HepG2 (cell line): ENCODE results near the gene SLC50A1. TPM values are rescaled to one million over a fixed set of nuclear protein-coding genes. Genes with fewer than 3 reads are reported as not detected.
A peak's percentile ranks its signal among the peaks of the same experiment; 100 is the strongest.

Source experiments
- FOXO1 ChIP-seq: sonication (generic); formaldehyde crosslinking; IDR thresholded peaks from 2 replicates; pipeline ENCODE4 v1.4.0; 2020; ENCODE audit warnings: missing genetic modification reagents
- GATAD2A ChIP-seq: IDR thresholded peaks from 2 replicates; pipeline ENCODE4 v1.6.1; 2016
- HOXA3 ChIP-seq: sonication (generic); formaldehyde crosslinking; IDR thresholded peaks from 2 replicates; pipeline ENCODE4 v1.5.0; 2020; ENCODE audit warnings: missing genetic modification reagents
- PATZ1 ChIP-seq: sonication (generic); formaldehyde crosslinking; IDR thresholded peaks from 2 replicates; pipeline ENCODE4 v1.4.0; 2020; ENCODE audit warnings: missing genetic modification reagents
- PRPF4 ChIP-seq: fragments of 200-400 bp; formaldehyde crosslinking; IDR thresholded peaks from 2 replicates; pipeline ENCODE4 v1.6.1; 2016; ENCODE audit warnings: low read length, low read depth; ENCODE audit not compliant: poor library complexity, severe bottlenecking
- REPIN1 ChIP-seq: sonication (generic); formaldehyde crosslinking; IDR thresholded peaks from 2 replicates; pipeline ENCODE4 v1.8.0; 2022; ENCODE audit warnings: missing genetic modification reagents, low read depth, mild to moderate bottlenecking, borderline replicate concordance
- SALL1 ChIP-seq: sonication (generic); formaldehyde crosslinking; IDR thresholded peaks from 2 replicates; pipeline ENCODE4 v1.8.0; 2022; ENCODE audit warnings: mild to moderate bottlenecking, missing genetic modification reagents
- SOX6 ChIP-seq, 2 experiments: fragments of 450-650 bp in 1 of 2; sonication (generic) in 1 of 2; formaldehyde crosslinking in 1 of 2; IDR thresholded peaks; 2 replicates each; pipeline versions ENCODE4 v1.4.0 to v1.6.1; 2017 to 2020; ENCODE audit warnings: antibody characterized with exemption in 1 of 2, mild to moderate bottlenecking in 1 of 2, missing genetic modification reagents in 1 of 2
- TEAD3 ChIP-seq: optimal IDR thresholded peaks from 2 replicates; pipeline ENCODE3; 2016; ENCODE audit warnings: borderline replicate concordance
- U2AF1 ChIP-seq: fragments of 200-400 bp; formaldehyde crosslinking; optimal IDR thresholded peaks from 2 replicates; pipeline ENCODE3; 2017; ENCODE audit warnings: mild to moderate bottlenecking, low read depth, low read length
- UBTF ChIP-seq: sonication (generic); formaldehyde crosslinking; IDR thresholded peaks from 2 replicates; pipeline ENCODE4 v1.4.0; 2020; ENCODE audit warnings: mild to moderate bottlenecking, missing genetic modification reagents
- XRCC5 ChIP-seq: fragments of 200-400 bp; formaldehyde crosslinking; optimal IDR thresholded peaks from 2 replicates; pipeline ENCODE3; 2017; ENCODE audit warnings: mild to moderate bottlenecking, low read length
- ZMAT5 ChIP-seq: sonication (generic); formaldehyde crosslinking; IDR thresholded peaks from 2 replicates; pipeline ENCODE4 v1.5.0; 2020; ENCODE audit warnings: mild to moderate bottlenecking, low read depth, missing genetic modification reagents, borderline replicate concordance
- ZNF292 ChIP-seq: sonication (generic); formaldehyde crosslinking; IDR thresholded peaks from 2 replicates; pipeline ENCODE4 v1.8.1; 2022; ENCODE audit warnings: mild to moderate bottlenecking, low read depth, missing genetic modification reagents, borderline replicate concordance
- ZNF343 ChIP-seq: sonication (generic); formaldehyde crosslinking; IDR thresholded peaks from 2 replicates; pipeline ENCODE4 v1.4.0; 2020; ENCODE audit warnings: mild to moderate bottlenecking, missing genetic modification reagents
- ZNF589 ChIP-seq: sonication (generic); formaldehyde crosslinking; conservative IDR thresholded peaks from 2 replicates; pipeline ENCODE4 v1.8.0; 2022; ENCODE audit warnings: mild to moderate bottlenecking, moderate library complexity, missing genetic modification reagents
- ZNF687 ChIP-seq: sonication (generic); formaldehyde crosslinking; IDR thresholded peaks from 2 replicates; pipeline ENCODE4 v1.5.1; 2020; ENCODE audit warnings: mild to moderate bottlenecking, missing genetic modification reagents, moderate library complexity
- polyA plus RNA-seq, 8 experiments: library from polyadenylated mRNA; depleted of rRNA in 3 of 8; stranded (reverse) in 7 of 8; unstranded in 1 of 8; fragments of >200 nt; fragmentation: Illumina TruSeq in 4 of 8; extraction: Trizol in 4 of 8; gene quantifications; 2 replicates each; pipeline versions ENCODE4 v1.2.1 to v1.2.3, GENCODE V29; 2011 to 2016; ENCODE audit warnings: low read depth in 4 of 8, missing spikeins in 1 of 8, mixed read lengths in 1 of 8; ENCODE audit not compliant: insufficient read depth in 1 of 8
- total RNA-seq, 5 experiments: library from RNA; depleted of rRNA; stranded (reverse); fragments of >200 nt; fragmentation: Illumina TruSeq; extraction: Trizol; gene quantifications; 2 replicates each; pipeline ENCODE4 v1.2.3, GENCODE V29; 2016; ENCODE audit warnings: low read depth in 1 of 5

The SLC50A1 gene
- total and polyA plus RNA-seq, 2 of the 13 experiments (the other 11 are each of a cell fraction or from before 2014, with no cell fraction given), result 22.5 to 46.8 TPM

DNA sequence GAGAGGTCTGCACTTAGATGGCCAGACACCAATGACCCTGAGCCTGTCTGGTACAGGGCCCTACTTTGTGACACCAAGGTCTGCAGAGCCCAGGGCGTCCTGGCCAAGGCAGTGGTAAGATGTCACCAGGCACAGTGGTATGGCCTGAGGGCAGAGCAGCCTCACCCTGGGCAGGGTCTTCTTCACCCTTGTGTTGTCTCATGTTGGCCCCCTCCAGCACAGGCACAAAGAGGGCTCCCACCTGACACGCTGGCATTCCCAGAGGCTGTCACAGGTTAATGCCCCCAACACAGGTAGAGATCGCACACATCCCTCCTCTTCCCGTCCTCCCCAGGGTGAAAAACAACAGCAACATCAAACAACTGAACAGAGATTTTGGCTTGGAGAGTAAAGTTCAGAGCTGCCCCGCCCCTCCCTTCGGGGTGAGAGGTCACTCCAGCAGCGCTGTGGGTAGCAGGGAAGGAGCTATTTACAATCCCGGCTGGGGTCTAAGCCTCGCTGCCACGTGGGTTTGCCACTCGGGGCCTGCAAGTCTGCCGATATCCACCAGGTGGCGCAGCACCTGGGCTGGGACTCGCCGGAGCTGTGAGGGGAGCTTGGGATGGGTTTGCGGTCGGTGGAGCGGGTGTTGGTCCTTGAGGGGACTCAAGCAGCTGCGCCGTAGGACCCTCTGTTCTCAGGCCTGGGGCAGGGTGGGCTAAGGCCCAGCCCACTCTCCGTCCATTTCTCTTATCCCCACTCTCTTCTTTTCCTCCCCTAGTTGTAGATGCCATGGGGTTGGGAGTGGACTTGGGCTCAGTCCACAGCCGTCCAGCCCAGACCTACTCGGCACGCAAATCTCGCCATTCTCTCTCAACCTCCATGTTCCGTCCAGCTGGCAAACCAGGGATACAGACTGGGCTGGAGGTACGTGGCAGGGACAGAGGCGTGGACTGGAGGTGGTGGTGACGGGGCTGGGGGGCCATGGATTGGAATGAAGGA, 44.3 kb upstream of the SLC50A1 start (continued):
- peak; percentile 83; the same call in 1 of the 2 replicates for TF ChIP-seq REPIN1 (CRISPR knock-in tag)
- peak; percentile 93 for TF ChIP-seq PATZ1 (CRISPR knock-in tag)
- peak; percentile 91 for TF ChIP-seq GATAD2A (CRISPR knock-in tag)
- TF ChIP-seq ZNF589 (CRISPR knock-in tag), result no peak; the same call in 1 of the 2 replicates
- peak; percentile 79 for TF ChIP-seq XRCC5
- TF ChIP-seq ZNF343, result no peak
- peak; percentile 88 for TF ChIP-seq FOXO1
- no peak for TF ChIP-seq PRPF4
- peak; percentile 58 for TF ChIP-seq TEAD3 (CRISPR knock-in tag)
- TF ChIP-seq SOX6 (IDR thresholded peaks at IDR 0.05), result no peak
- peak; percentile 88 for TF ChIP-seq SOX6 (CRISPR knock-in tag; IDR thresholded peaks at IDR 0.05)
- no peak for TF ChIP-seq U2AF1
- peak; percentile 79 for TF ChIP-seq HOXA3 (CRISPR knock-in tag)
- peak; percentile 93 for TF ChIP-seq ZNF687 (CRISPR knock-in tag)
- TF ChIP-seq SALL1 (CRISPR knock-in tag), result peak; percentile 95
- 0 out of 2 replicates have a peak, but pooled peaks have one; percentile 73 for TF ChIP-seq ZNF292 (CRISPR knock-in tag)
- TF ChIP-seq ZMAT5 (CRISPR knock-in tag), result no peak
- TF ChIP-seq UBTF (CRISPR knock-in tag), result peak; percentile 65
